HG03521 (cell line): Measurements from ENCODE around the gene VWA3A.
"Not testable (repeated sequence)": the region's sequence is repeated elsewhere in the genome, so short reads cannot be mapped to it uniquely, and the experiment has no call there.

Experiments
- ATAC-seq: cut with Tn5 transposase; IDR thresholded peaks from one replicate; pipeline ENCODE4 v1.9.1; 2021; ENCODE audit warnings: mild to moderate bottlenecking, moderate library complexity; ENCODE audit not compliant: unreplicated experiment

The VWA3A gene

GRCh38 chr16:22132801-22133200, 40.5 kb downstream of the VWA3A start:
- ATAC-seq: no peak

- no peak for ATAC-seq
Measured at GRCh38 chr16:22138482-22138881, 46.1 kb downstream of the VWA3A start.

GRCh38 chr16:22139008-22139407, 46.7 kb downstream of the VWA3A start:
- no peak for ATAC-seq

GRCh38 chr16:22139732-22140131, 47.4 kb downstream of the VWA3A start:
- ATAC-seq: no peak

- ATAC-seq: no peak
Measured at GRCh38 chr16:22141767-22142166, 49.4 kb downstream of the VWA3A start.

- ATAC-seq: no peak
Measured at GRCh38 chr16:22144520-22144919, 52.2 kb downstream of the VWA3A start.

- no peak for ATAC-seq
Measured at GRCh38 chr16:22147853-22148252, 55.5 kb downstream of the VWA3A start.

- ATAC-seq: no peak
Measured at GRCh38 chr16:22151246-22151998, 59.1 kb downstream of the VWA3A start.

GRCh38 chr16:22152316-22152715, 60.0 kb downstream of the VWA3A start:
- no peak for ATAC-seq

GRCh38 chr16:22153078-22153477, 60.7 kb downstream of the VWA3A start:
- not testable (repeated sequence) for ATAC-seq

GRCh38 chr16:22161401-22161800, 69.1 kb downstream of the VWA3A start:
- ATAC-seq: no peak

GRCh38 chr16:22161999-22162655, 69.8 kb downstream of the VWA3A start, which contains the start of gene SDR42E2:
TSS of gene SDR42E2 (plus strand) at chr16:22162506. CDS start at chr16:22165583, 3,077 bp downstream.
- ATAC-seq: no peak

GRCh38 chr16:22162656-22163009, 70.3 kb downstream of the VWA3A start:
- ATAC-seq: no peak

GRCh38 chr16:22163806-22164205, 71.5 kb downstream of the VWA3A start:
- ATAC-seq: no peak

GRCh38 chr16:22164482-22164881, 72.1 kb downstream of the VWA3A start:
- ATAC-seq: no peak

- ATAC-seq: no peak
Measured at GRCh38 chr16:22165508-22166285, 73.4 kb downstream of the VWA3A start.

GRCh38 chr16:22171953-22172352, 79.6 kb downstream of the VWA3A start:
- no peak for ATAC-seq

GRCh38 chr16:22172642-22173041, 80.3 kb downstream of the VWA3A start:
- ATAC-seq: not testable (repeated sequence)

GRCh38 chr16:22174642-22175041, 82.3 kb downstream of the VWA3A start:
- no peak for ATAC-seq

- ATAC-seq: no peak
Measured at GRCh38 chr16:22177968-22178930, 85.9 kb downstream of the VWA3A start.

- ATAC-seq: no peak
Measured at GRCh38 chr16:22181426-22181825, 89.1 kb downstream of the VWA3A start.
